Measurements from ENCODE around the gene DOK7.

- TF ChIP-seq GLIS3 (CRISPR knock-in tag; IDR thresholded peaks at IDR 0.05) = no peak
- TF ChIP-seq ZFP3 (CRISPR knock-in tag; IDR thresholded peaks at IDR 0.05) = no peak
- no peak for TF ChIP-seq ARNTL (CRISPR knock-in tag; IDR thresholded peaks at IDR 0.05; ENCODE audit: borderline replicate concordance, low read depth)
- no peak for TF ChIP-seq TOX (CRISPR knock-in tag; IDR thresholded peaks at IDR 0.05; ENCODE audit: borderline replicate concordance)
These were observed 59.5 kb downstream of the DOK7 start for GRCh38 chr4:3522651-3523050.
